ENCODE results near the gene SLC43A3.
"Not testable (repeated sequence)": the region's sequence is repeated elsewhere in the genome, so short reads cannot be mapped to it uniquely, and the experiment has no call there.

- TF ChIP-seq, protein P1, sequence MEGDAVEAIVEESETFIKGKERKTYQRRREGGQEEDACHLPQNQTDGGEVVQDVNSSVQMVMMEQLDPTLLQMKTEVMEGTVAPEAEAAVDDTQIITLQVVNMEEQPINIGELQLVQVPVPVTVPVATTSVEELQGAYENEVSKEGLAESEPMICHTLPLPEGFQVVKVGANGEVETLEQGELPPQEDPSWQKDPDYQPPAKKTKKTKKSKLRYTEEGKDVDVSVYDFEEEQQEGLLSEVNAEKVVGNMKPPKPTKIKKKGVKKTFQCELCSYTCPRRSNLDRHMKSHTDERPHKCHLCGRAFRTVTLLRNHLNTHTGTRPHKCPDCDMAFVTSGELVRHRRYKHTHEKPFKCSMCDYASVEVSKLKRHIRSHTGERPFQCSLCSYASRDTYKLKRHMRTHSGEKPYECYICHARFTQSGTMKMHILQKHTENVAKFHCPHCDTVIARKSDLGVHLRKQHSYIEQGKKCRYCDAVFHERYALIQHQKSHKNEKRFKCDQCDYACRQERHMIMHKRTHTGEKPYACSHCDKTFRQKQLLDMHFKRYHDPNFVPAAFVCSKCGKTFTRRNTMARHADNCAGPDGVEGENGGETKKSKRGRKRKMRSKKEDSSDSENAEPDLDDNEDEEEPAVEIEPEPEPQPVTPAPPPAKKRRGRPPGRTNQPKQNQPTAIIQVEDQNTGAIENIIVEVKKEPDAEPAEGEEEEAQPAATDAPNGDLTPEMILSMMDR (conservative IDR thresholded peaks at IDR 0.05; ENCODE audit: low read length), result not testable (repeated sequence)
- not testable (repeated sequence) for TF ChIP-seq EZH2phosphoT487 (IDR thresholded peaks at IDR 0.05; ENCODE audit: borderline replicate concordance, low read depth, low read length)
Observed at GRCh38 chr11:57445122-57445394, 18.1 kb upstream of the SLC43A3 start.
